Body of pancreas (tissue), 4 donors: ENCODE data around the gene ZFP36L2.

Source experiments
- CTCF ChIP-seq, 7 experiments: fragments of 450-650 bp in 4 of 7; fragments of 200-600 bp in 3 of 7; sonication (generic) in 3 of 7; IDR thresholded peaks; one replicate each; pipeline ENCODE4 v1.5.1; 2016 to 2019; ENCODE audit warnings: antibody characterized with exemption in 7 of 7
- POLR2A ChIP-seq, 3 donors: fragments of 450-650 bp; IDR thresholded peaks; one replicate each; pipeline ENCODE4 v1.6.1; 2016; ENCODE audit warnings: antibody characterized with exemption in 3 of 3, mild to moderate bottlenecking in 2 of 3

- TF ChIP-seq CTCF (IDR thresholded peaks at IDR 0.05) (no peak), POLR2A (IDR thresholded peaks at IDR 0.05) (no peak)
Observed at GRCh38 chr2:43214253-43214652, 12.2 kb downstream of the ZFP36L2 start.
